CD4-positive, CD25-positive, alpha-beta regulatory T cell (primary cell): Measurements from ENCODE around the gene PPFIA1. TPM values are rescaled to one million over a fixed set of nuclear protein-coding genes. Genes with fewer than 3 reads are reported as not detected.

Source experiments
- ATAC-seq, 2 donors: fragments of 150-1000 bp; cut with Tn5 transposase; one replicate each; pipeline ENCODE4 v1.10.0; 2021; ENCODE audit warnings: low read depth in 2 of 2, moderate number of reproducible peaks in 2 of 2, moderate library complexity in 1 of 2
- DNase-seq, 3 donors: peaks; one replicate each; pipeline versions ENCODE4 v3.0.0 to v3.0.0-alpha.2; 2012 to 2022; ENCODE audit warnings: mixed read lengths in 1 of 3
- H3K27ac ChIP-seq: one replicate; pipeline ENCODE4 v1.7.0; 2013; ENCODE audit warnings: mild to moderate bottlenecking, low read length; ENCODE audit not compliant: insufficient read depth, poor library complexity, severe bottlenecking
- H3K27me3 ChIP-seq: one replicate; pipeline ENCODE4 v1.7.0; 2013; ENCODE audit warnings: low read length; ENCODE audit not compliant: control insufficient read depth, insufficient read depth
- H3K36me3 ChIP-seq: one replicate; pipeline ENCODE4 v1.7.0; 2013; ENCODE audit warnings: mild to moderate bottlenecking, low read length, moderate library complexity; ENCODE audit not compliant: control insufficient read depth, insufficient read depth
- H3K4me1 ChIP-seq: 2 replicates; pipeline ENCODE4 v1.7.0; 2013; ENCODE audit warnings: mild to moderate bottlenecking, low read length; ENCODE audit not compliant: insufficient read depth, control insufficient read depth, poor library complexity, severe bottlenecking
- H3K4me3 ChIP-seq: one replicate; pipeline ENCODE4 v1.7.0; 2013; ENCODE audit warnings: low read depth, mild to moderate bottlenecking, low read length, moderate library complexity
- H3K9me3 ChIP-seq, 2 experiments: 1 replicate in 1 of 2; 2 replicates in 1 of 2; pipeline ENCODE4 v1.7.0; 2013; ENCODE audit warnings: low read length in 2 of 2, mild to moderate bottlenecking in 1 of 2, moderate library complexity in 1 of 2; ENCODE audit not compliant: control insufficient read depth in 2 of 2
- H3K27ac Mint-ChIP-seq, 3 donors: one replicate each; pipeline ENCODE4 v1.8.0; 2020 to 2022; ENCODE audit warnings: mild to moderate bottlenecking in 3 of 3, mixed read lengths in 3 of 3, moderate library complexity in 2 of 3
- H3K27me3 Mint-ChIP-seq: one replicate; pipeline ENCODE4 v1.8.0; 2022; ENCODE audit warnings: mild to moderate bottlenecking, mixed read lengths
- H3K36me3 Mint-ChIP-seq: one replicate; pipeline ENCODE4 v1.8.0; 2020; ENCODE audit warnings: mixed read lengths
- H3K4me1 Mint-ChIP-seq, 4 donors: one replicate each; pipeline ENCODE4 v1.8.0; 2020 to 2022; ENCODE audit warnings: mixed read lengths in 4 of 4, mild to moderate bottlenecking in 1 of 4
- H3K4me3 Mint-ChIP-seq, 4 donors: one replicate each; pipeline ENCODE4 v1.8.0; 2020 to 2022; ENCODE audit warnings: mild to moderate bottlenecking in 4 of 4, mixed read lengths in 4 of 4, moderate library complexity in 3 of 4
- H3K9me3 Mint-ChIP-seq, 7 donors: one replicate each; pipeline ENCODE4 v1.8.0; 2020 to 2022; ENCODE audit warnings: mixed read lengths in 7 of 7, mild to moderate bottlenecking in 3 of 7, moderate library complexity in 2 of 7
- polyA plus RNA-seq, 4 donors: library from polyadenylated mRNA; unstranded; fragments of 300-500 nt; fragmentation: Illumina TruSeq; gene quantifications; one replicate each; pipeline ENCODE4 v1.2.3, GENCODE V29; 2021
- total RNA-seq: library from RNA; stranded (reverse); gene quantifications from one replicate; pipeline ENCODE4 v1.2.3, GENCODE V29; 2022

PPFIA1 gene
- total and polyA plus RNA-seq, 5 donors from 2014 or later = 7.9 to 62.6 (median 11.3) TPM

DNA sequence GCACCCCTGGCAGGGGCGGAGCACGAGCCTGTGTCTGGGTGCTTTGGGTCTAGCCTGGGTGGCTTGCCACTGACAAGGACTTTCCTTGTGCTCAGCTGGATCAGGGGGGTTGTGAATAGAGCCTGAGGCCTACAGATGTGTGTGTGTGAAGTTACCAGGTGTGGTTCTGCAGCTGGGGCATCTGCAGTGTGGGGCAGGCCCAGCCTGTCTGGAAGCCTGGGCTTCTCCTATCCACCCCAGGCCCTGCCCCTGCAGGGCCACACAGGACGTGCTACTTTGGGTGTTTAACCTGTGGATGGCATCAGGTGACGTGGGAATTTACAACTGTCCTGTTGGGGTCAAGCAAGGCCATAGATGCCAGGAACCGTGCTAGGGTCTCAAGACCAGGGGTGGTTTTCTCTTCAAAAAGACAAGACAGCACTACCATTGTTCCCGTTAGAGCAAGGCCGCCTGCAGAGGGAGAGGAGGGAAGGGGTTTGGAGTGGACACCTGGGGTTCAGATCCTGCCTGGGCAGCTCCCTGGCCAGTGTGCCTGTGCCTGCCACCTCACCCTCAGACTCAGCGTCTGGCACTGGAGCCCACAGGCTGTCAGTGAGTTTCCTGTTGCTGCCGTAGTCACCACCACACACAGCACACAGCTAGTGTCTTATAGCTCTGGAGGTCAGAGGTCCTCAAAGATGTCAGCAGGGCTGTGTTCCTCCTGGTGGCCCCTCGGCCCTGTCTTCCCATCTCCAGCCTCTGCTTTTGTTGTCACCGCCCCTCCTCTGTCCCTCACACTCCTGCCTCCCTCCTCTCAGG lies 159.4 kb downstream of the PPFIA1 start:
- Mint-ChIP-seq H3K4me1 (no peaks in the 10 kb centered on the region), H3K27me3 (no peaks in the 10 kb centered on the region), H3K9me3 (no peaks in the 10 kb centered on the region), H3K4me3 (no peak overlapping the region), H3K27ac (no peak overlapping the region), H3K36me3 (no peaks in the 10 kb centered on the region)
- Histone ChIP-seq H3K4me3 (no peak overlapping the region), H3K4me1 (no peaks in the 10 kb centered on the region), H3K36me3 (no peaks in the 10 kb centered on the region), H3K9me3 (no peaks in the 10 kb centered on the region), H3K27me3 (no peaks in the 10 kb centered on the region), H3K27ac (no peak overlapping the region)
- DNase-seq (no peak), ATAC-seq (no peak)

DNA sequence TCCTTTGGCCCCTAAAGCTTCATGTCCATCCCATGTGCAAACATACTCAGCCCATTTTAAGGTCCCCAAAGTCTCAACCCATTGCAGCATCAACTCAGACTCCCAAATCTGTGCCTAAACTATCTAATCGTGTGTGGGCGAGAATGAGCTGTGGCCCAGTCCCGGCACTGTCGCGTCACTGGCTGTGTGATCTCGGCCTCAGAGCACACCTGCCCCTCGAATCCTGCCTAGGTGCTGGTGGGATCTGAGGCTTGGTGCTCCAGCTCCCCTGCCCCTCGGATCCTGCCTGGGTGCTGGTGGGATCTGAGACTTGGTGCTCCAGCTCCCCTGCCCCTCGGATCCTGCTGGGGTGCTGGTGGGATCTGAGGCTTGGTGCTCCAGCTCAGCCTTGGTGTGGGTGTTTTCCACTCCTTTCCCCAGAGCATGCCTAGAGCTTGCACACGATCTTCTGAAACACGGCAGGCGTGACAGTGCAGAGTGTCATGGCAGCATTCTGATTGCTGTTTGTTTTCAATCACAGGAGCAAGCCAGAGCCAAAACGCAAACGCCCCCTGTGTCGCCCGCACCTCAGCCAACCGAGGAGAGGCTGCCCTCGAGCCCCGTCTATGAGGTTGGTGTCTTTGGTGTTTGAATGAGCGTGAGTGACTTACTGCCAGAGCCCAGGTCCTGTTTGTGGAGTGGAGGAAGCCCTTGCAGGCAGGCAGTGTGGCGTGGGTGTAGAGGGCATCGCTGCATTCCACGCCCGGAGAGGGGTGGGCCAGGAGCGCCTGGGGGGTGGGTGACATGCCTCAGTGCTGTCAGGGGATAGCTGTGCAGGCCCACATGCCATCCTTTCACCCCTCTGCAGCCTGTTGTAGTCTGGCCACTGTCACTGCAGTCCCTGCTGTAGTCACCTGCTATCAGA lies 160.4 kb downstream of the PPFIA1 start:
- DNase-seq = no peak
- Histone ChIP-seq H3K27ac (no peak overlapping the region), H3K36me3 (no peaks in the 10 kb centered on the region), H3K4me3 (no peak overlapping the region), H3K27me3 (no peaks in the 10 kb centered on the region), H3K4me1 (no peaks in the 10 kb centered on the region), H3K9me3 (no peaks in the 10 kb centered on the region)
- Mint-ChIP-seq H3K4me1 (no peaks in the 10 kb centered on the region), H3K4me3 (no peak overlapping the region), H3K36me3 (no peaks in the 10 kb centered on the region), H3K27me3 (no peaks in the 10 kb centered on the region), H3K27ac (no peak overlapping the region), H3K9me3 (no peaks in the 10 kb centered on the region)
- no peak for ATAC-seq

DNA sequence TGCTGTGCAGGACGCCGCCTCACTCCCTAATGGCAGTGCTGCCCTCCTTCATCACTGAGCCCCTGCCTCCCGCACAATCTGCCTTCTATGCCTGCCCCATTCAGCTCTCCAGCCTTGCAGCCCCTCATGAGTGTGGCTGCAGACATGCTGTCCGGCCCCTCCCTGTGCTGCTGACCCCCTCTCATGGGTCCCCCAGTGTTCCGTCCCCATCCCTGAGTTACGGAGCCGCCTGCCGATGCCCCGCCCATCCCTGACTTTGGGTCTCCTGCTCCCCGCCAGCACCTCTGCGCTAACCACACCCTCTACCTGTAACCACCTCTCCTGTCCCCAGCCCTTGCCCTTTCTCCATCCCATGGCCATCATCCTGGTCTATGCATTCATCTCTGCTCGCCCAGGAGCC lies 161.1 kb downstream of the PPFIA1 start:
- H3K4me1 Mint-ChIP-seq = no peaks in the 10 kb centered on the region
- H3K27me3 ChIP-seq = no peaks in the 10 kb centered on the region

DNA sequence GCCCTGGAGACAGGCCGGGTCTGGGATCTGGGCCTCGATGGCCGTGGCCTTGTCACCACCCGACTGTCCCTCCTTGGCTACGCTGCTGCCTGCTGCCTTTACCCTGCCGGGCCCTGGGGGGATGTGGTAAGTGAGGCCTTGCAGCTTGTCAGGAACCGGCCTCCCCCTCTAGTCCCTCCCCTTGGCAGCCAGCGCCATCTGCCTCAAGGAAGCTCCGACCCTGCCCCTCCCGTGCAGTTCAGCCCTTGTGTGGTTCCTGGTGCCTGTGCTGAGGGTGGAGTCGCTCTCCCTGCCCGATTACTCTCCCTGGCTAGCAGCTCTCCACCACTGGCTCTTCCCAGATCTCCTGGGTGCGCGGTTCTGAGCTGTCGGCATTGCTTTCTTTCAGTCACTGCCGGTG lies 161.6 kb downstream of the PPFIA1 start:
- Histone ChIP-seq H3K27me3 (no peaks in the 10 kb centered on the region), H3K36me3 (no peaks in the 10 kb centered on the region), H3K4me3 (no peak overlapping the region), H3K9me3 (no peaks in the 10 kb centered on the region), H3K27ac (no peak overlapping the region), H3K4me1 (no peaks in the 10 kb centered on the region)
- ATAC-seq (no peak), DNase-seq (no peak)
- no peaks in the 10 kb centered on the region for H3K27me3 Mint-ChIP-seq
- no peak overlapping the region for H3K4me3 Mint-ChIP-seq
- H3K27ac Mint-ChIP-seq = no peak overlapping the region
- H3K9me3 Mint-ChIP-seq = no peaks in the 10 kb centered on the region
- H3K4me1 Mint-ChIP-seq = no peaks in the 10 kb centered on the region
- no peaks in the 10 kb centered on the region for H3K36me3 Mint-ChIP-seq

More for the DNA sequence above, 161.1 kb downstream of the PPFIA1 start:
- no peak for DNase-seq
- no peak for ATAC-seq
- H3K36me3 Mint-ChIP-seq = no peaks in the 10 kb centered on the region
- no peaks in the 10 kb centered on the region for H3K36me3 ChIP-seq
- H3K4me3 ChIP-seq = no peak overlapping the region
- no peaks in the 10 kb centered on the region for H3K4me1 ChIP-seq
- H3K27ac ChIP-seq = no peak overlapping the region
- no peak overlapping the region for H3K27ac Mint-ChIP-seq
- no peaks in the 10 kb centered on the region for H3K9me3 ChIP-seq
- no peaks in the 10 kb centered on the region for H3K9me3 Mint-ChIP-seq
- no peak overlapping the region for H3K4me3 Mint-ChIP-seq
- no peaks in the 10 kb centered on the region for H3K27me3 Mint-ChIP-seq

DNA sequence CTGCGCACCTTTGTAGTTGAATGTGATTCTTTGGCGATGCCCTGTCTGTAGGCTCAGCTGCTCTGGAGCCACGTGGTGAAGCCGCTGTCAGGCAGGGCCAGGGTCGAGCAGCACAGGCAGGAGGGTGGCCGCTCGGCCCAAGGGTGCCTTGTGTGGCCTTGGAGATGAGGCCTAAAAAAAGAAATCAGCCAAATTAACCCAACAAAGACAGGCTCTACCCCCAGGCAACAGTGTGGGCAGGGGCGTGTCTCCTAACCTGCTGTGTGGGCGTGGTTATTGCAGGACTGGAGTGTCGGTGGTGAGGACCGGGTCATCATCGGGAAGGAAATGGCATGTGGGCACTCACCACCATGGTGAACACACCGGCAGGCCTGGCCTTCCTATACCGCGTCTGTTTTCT lies 162.1 kb downstream of the PPFIA1 start:
- no peak overlapping the region for H3K4me3 ChIP-seq
- no peaks in the 10 kb centered on the region for H3K36me3 ChIP-seq
- H3K27me3 ChIP-seq = no peaks in the 10 kb centered on the region
- Mint-ChIP-seq H3K4me1 (no peaks in the 10 kb centered on the region), H3K27me3 (no peaks in the 10 kb centered on the region), H3K27ac (no peak overlapping the region), H3K4me3 (no peak overlapping the region), H3K36me3 (no peaks in the 10 kb centered on the region), H3K9me3 (no peaks in the 10 kb centered on the region)
- H3K9me3 ChIP-seq = no peaks in the 10 kb centered on the region
- DNase-seq (no peak), ATAC-seq (no peak)
- H3K4me1 ChIP-seq = no peaks in the 10 kb centered on the region
- H3K27ac ChIP-seq = no peak overlapping the region

DNA sequence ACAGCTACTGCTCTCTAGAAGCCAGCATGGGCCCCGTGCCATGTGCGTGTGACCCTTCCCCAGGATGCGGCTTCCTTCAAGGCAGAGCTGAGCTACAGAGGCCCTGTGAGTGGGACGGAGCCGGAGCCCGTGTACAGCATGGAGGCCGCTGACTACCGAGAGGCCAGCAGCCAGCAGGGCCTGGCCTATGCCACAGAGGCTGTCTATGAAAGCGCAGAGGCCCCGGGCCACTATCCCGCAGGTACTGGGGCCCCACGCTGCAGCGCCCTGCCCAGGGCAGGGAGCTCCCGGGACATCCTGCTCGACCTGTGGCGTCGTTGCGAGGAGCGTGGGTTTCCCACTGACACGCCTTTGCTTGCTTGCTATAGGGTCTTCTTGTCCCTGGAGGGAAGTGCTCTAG lies 162.5 kb downstream of the PPFIA1 start:
- no peaks in the 10 kb centered on the region for H3K9me3 Mint-ChIP-seq
- H3K4me3 ChIP-seq = no peak overlapping the region
- no peaks in the 10 kb centered on the region for H3K4me1 Mint-ChIP-seq
- H3K27me3 Mint-ChIP-seq = no peaks in the 10 kb centered on the region
- no peaks in the 10 kb centered on the region for H3K4me1 ChIP-seq
- DNase-seq (no peak), ATAC-seq (no peak)
- no peak overlapping the region for H3K27ac Mint-ChIP-seq
- no peak overlapping the region for H3K4me3 Mint-ChIP-seq
- H3K27ac ChIP-seq = no peak overlapping the region
- H3K36me3 Mint-ChIP-seq = no peaks in the 10 kb centered on the region
- H3K27me3 ChIP-seq = no peaks in the 10 kb centered on the region
- H3K36me3 ChIP-seq = no peaks in the 10 kb centered on the region
- no peaks in the 10 kb centered on the region for H3K9me3 ChIP-seq

DNA sequence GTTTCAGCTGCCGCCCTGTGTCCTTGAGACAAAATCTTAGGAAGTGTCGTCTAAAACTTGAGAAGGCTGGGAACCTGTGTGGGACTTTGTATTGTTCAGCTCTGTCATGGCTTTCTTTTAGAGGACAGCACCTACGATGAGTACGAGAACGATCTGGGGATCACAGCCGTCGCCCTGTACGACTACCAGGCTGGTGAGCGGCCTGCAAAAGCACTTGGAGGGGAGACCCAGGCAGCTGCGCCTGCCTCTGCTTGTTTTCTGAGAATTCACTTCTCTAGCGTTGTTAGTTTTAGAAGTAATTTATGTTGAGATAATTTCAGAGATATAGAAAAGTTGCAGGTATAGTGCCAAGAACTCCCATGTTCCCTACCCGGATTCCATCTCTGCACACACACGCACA lies 163.0 kb downstream of the PPFIA1 start:
- Histone ChIP-seq H3K4me3 (no peak overlapping the region), H3K9me3 (no peaks in the 10 kb centered on the region), H3K4me1 (no peaks in the 10 kb centered on the region), H3K27ac (no peak overlapping the region), H3K36me3 (no peaks in the 10 kb centered on the region), H3K27me3 (no peaks in the 10 kb centered on the region)
- H3K9me3 Mint-ChIP-seq = no peaks in the 10 kb centered on the region
- DNase-seq (no peak), ATAC-seq (no peak)
- H3K36me3 Mint-ChIP-seq = no peaks in the 10 kb centered on the region
- H3K27me3 Mint-ChIP-seq = no peaks in the 10 kb centered on the region
- H3K27ac Mint-ChIP-seq = no peak overlapping the region
- no peaks in the 10 kb centered on the region for H3K4me1 Mint-ChIP-seq
- H3K4me3 Mint-ChIP-seq = no peak overlapping the region
